GM18951 (cell line): Measurements from ENCODE around the gene CFAP97D1.

Experiments used
- POLR2A ChIP-seq: IDR thresholded peaks from 4 replicates; pipeline ENCODE4 v1.6.1; 2011; ENCODE audit warnings: mild to moderate bottlenecking; ENCODE audit not compliant: insufficient read length, insufficient read depth; ENCODE audit errors: extremely low read depth
- in situ Hi-C: fragments of 300-500 bp; cut with MboI; formaldehyde crosslinking; loops from one replicate; pipeline ENCODE4 v1.12.0; 2022; ENCODE audit warnings: low sequenced_read_pairs, mixed read lengths, inconsistent platforms; ENCODE audit not compliant: unreplicated experiment

Gene CFAP97D1

GRCh38 chr17:43780135-43780534, at the start of gene CFAP97D1:
Gene CFAP97D1 (plus strand): TSS chr17:43780435. CDS start chr17:43780463, 28 bp downstream.
- TF ChIP-seq POLR2A = no peak
- in situ Hi-C loops = no loop called here

DNA sequence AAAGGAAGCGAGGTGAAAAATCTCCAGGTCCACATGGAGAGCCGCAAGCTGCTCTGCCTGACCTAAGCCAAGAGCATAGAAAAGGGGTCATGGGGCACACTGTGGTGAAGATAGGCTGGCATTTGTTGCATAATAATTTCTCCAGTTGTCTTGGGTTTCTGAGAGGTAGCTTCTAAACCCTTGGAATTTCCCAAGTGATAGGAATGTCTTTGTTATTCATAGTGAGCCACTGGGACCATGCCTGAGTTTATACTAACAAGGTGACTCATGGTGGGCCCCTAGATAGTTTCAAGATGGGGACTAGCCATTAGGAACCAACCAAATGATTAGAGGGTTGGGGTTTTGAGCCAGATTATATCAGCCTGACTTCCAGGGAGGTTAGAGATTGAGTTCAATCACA, 47.3 kb upstream of the CFAP97D1 start:
- TF ChIP-seq POLR2A = no peak
- in situ Hi-C loops = no loop called here

- TF ChIP-seq POLR2A = no peak
- in situ Hi-C loops = no loop called here
Observed at GRCh38 chr17:43733956-43734355, 46.3 kb upstream of the CFAP97D1 start.

DNA sequence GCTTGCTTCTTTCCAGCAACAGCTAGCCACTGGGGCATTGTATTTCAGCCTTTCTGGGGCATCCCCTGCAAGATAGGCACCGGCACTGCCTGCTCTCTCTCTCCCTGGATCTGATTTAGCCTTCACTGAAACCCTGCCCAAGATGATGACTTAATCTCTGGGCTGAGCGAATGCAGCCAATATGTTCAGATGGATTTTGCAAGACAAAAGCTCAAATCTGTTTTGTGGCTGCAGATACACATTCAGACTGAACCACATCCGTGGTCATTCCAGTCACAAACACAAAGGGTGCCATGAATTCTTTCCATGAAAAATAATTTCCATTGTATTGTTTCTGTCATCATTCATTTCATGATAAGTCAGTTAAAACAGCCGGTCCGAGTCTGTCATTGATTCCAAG, 45.9 kb upstream of the CFAP97D1 start:
- in situ Hi-C loops = no loop called here
- TF ChIP-seq POLR2A = no peak

GRCh38 chr17:43736389-43736788, 43.8 kb upstream of the CFAP97D1 start:
- in situ Hi-C loops = no loop called here
- no peak for TF ChIP-seq POLR2A

DNA sequence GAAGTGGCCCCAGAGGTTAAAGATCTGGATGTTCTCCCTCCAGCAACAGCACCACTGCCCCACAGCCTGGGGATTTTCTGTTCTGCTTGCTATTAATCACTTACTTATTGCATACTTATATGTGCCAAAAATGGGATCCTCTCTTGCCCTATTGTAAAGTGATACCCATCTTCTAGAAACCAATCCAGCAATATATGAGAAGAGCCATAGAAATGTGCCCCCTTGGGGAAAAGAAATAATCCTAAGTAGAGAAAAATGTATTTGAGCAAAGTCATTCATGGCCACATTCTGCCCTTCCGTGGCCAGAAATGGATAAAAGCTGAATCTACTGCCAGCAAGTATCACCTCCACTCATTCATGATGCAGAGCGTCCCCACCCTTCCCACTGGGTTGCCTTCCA, 42.5 kb upstream of the CFAP97D1 start:
- TF ChIP-seq POLR2A = no peak
- in situ Hi-C loops = no loop called here

GRCh38 chr17:43740541-43740940, 39.7 kb upstream of the CFAP97D1 start:
- in situ Hi-C loops = no loop called here

DNA sequence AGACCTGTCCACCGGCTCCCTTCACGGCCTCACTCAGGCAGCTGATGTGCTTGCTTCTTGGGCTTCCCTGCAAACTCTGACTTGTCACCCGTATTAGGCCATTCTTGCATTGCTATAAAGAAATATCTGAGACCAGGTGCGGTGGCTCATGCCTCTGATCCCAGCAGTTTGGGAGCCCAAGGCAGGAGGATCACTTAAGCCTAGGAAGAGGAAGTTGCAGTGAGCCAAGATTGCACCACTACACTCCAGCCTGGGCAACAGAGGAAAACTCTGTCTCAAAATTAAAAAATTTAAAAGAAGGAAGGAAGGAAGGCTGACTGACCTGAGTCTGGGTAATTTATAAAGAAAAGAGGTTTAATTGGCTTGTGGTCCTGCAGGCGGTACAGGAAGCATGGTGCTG, 38.6 kb upstream of the CFAP97D1 start:
- no peak for TF ChIP-seq POLR2A
- in situ Hi-C loops = no loop called here

More at GRCh38 chr17:43740541-43740940, 39.7 kb upstream of the CFAP97D1 start:
- no peak for TF ChIP-seq POLR2A

GRCh38 chr17:43745541-43745940, 34.7 kb upstream of the CFAP97D1 start:
- in situ Hi-C loops = no loop called here
- TF ChIP-seq POLR2A = no peak

DNA sequence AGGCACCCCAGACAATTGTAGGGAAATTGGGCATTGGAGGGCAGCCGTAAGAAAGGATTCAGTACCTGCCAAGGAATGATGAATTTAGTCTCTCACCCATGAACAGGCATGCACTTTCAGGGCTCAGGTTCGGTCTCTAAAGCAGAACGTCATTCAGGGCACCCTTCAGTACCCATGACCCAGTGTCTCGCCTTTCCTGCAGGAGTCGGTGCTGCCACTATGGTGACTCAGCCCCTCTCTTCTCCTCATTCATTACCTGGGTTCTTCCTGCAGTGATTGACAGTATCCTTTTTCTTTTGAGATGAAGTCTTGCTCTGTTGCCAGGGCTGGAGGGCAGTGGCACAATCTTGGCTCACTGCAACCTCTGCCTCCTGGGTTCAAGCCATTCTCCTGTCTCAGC, 30.1 kb upstream of the CFAP97D1 start:
- TF ChIP-seq POLR2A = no peak
- in situ Hi-C loops = no loop called here

GRCh38 chr17:43753493-43754129, 26.6 kb upstream of the CFAP97D1 start:
- in situ Hi-C loops = no loop called here
- no peak for TF ChIP-seq POLR2A

GRCh38 chr17:43754947-43755346, 25.3 kb upstream of the CFAP97D1 start:
- no peak for TF ChIP-seq POLR2A
- in situ Hi-C loops = no loop called here

DNA sequence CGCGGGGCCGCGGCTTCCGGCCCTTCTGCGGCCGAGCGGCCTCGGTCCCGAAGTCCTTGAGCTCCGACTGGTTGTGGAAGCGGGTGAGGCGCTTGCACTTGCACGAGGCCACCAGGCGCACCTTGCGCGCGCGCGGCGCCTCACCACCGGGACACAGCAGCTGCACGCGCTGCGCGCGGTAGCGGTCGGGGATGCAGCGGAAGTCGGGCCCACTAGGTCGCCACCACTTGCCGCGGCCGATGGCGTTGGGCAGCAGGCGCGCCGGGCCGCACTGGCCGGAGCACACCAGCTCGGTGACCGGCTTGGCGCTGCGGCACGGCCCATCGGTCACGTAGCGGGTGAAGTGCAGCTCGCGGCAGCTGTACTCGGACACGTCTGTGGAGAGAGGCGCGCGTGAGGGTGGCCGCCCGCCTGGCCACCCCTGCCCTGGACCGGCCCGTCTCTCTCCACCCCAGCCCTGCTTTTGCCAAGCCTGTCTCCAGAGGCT, 24.8 kb upstream of the CFAP97D1 start:
- no peak for TF ChIP-seq POLR2A
- in situ Hi-C loops = no loop called here

DNA sequence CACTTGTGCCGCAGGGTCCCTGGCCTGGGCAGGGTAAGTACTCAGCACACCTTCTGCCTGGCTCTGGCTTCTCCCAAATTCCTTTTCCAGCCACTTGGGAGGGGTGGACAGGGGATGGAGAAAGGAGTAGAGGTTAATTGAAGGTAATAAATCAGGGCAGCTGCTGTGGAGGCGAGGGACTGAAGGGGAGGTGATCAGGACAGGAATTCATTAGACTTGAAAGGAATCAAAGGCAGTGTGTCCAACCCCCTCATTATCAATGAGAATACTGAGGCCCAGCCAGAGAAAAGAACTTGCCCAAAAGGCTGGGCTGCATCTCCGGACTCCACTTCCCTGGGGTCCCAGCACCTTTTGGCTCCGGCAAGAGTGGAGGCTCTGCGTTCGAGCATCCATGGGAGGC, 24.0 kb upstream of the CFAP97D1 start:
- in situ Hi-C loops = no loop called here
- TF ChIP-seq POLR2A = no peak
